Mucosa of rectum (tissue), 2 donors: Measurements from ENCODE around the gene TBC1D17.
A peak's percentile ranks its signal among the peaks of the same experiment; 100 is the strongest.

Experiments used
- H3K27ac ChIP-seq, 2 donors: one replicate each; pipeline ENCODE4 v1.7.0; 2013; ENCODE audit warnings: inconsistent platforms in 2 of 2, low read depth in 2 of 2, low read length in 2 of 2
- H3K27me3 ChIP-seq, 2 donors: one replicate each; pipeline ENCODE4 v1.7.0; 2013; ENCODE audit warnings: low read length in 2 of 2; ENCODE audit not compliant: control insufficient read depth in 2 of 2, insufficient read depth in 2 of 2
- H3K36me3 ChIP-seq, 2 donors: one replicate each; pipeline ENCODE4 v1.7.0; 2013; ENCODE audit warnings: low read length in 2 of 2; ENCODE audit not compliant: control insufficient read depth in 2 of 2, insufficient read depth in 2 of 2
- H3K4me1 ChIP-seq, 2 donors: one replicate each; pipeline ENCODE4 v1.7.0; 2013; ENCODE audit warnings: low read length in 2 of 2, mild to moderate bottlenecking in 1 of 2; ENCODE audit not compliant: control insufficient read depth in 2 of 2, insufficient read depth in 2 of 2
- H3K4me3 ChIP-seq, 2 donors: one replicate each; pipeline ENCODE4 v1.7.0; 2013; ENCODE audit warnings: low read length in 2 of 2
- H3K9ac ChIP-seq, 2 donors: one replicate each; pipeline ENCODE4 v1.7.0; 2013; ENCODE audit warnings: low read length in 2 of 2, low read depth in 1 of 2, mild to moderate bottlenecking in 1 of 2
- H3K9me3 ChIP-seq, 2 donors: one replicate each; pipeline ENCODE4 v1.7.0; 2013; ENCODE audit warnings: low read length in 2 of 2; ENCODE audit not compliant: control insufficient read depth in 2 of 2
- donor health status: healthy.
- donor health status: Normal muscosa, but diverticular disease.

TBC1D17 gene

DNA sequence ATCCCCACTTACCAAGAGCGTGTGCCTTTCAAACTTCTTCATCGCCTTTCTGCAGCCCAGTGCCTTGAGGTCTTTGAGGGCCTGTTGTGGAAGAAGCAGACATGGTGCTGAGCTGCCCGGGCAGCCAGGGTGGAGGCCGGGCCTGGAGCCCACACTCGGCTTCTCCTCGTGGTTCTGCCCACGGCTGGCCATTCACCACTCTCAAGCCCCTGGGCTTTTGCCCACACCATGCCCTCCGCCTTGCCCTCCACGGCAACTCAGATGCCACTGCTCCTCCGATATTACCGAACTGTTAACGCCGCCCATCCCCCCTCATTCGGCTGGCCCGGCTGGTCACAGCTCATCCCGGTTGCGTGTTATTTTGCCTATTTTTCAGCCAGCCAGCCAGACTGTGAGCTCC, 13.9 kb downstream of the TBC1D17 start:
- H3K4me3 ChIP-seq = no peak overlapping the region

DNA sequence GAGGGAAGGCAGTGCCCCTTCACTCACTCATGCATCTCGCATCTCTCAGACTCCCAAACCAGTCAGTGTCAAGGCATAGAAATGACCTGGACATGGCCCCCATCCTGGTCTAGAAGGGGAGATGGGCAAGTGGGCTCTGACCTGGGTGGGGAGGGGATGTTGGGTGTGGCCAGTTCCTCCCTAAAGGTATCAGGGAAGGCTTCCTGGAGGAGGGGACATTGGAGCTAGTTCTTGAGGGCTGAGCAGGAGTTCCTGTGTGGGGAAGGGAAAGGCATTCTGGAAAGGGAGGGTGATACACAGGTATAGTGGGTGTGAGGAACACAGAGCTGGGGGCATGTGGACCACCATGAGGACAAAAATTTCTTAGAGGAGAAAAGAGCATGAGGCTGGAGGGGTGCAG, 15.2 kb downstream of the TBC1D17 start:
- H3K9me3 ChIP-seq = no peaks in the 10 kb centered on the region
- no peak overlapping the region for H3K27ac ChIP-seq
- peaks cover 7 to 13% of the 10 kb centered on the region in 2 donors for H3K4me1 ChIP-seq
- no peak overlapping the region for H3K9ac ChIP-seq
- no peaks in the 10 kb centered on the region for H3K36me3 ChIP-seq
- no peak overlapping the region for H3K4me3 ChIP-seq
- H3K27me3 ChIP-seq = no peaks in the 10 kb centered on the region

More for the DNA sequence above, 13.9 kb downstream of the TBC1D17 start:
- Histone ChIP-seq H3K9ac (no peak overlapping the region), H3K36me3 (no peaks in the 10 kb centered on the region), H3K27ac (no peak overlapping the region), H3K27me3 (no peaks in the 10 kb centered on the region), H3K4me1 (peaks cover 4 to 6% of the 10 kb centered on the region in 2 donors), H3K9me3 (no peaks in the 10 kb centered on the region)

DNA sequence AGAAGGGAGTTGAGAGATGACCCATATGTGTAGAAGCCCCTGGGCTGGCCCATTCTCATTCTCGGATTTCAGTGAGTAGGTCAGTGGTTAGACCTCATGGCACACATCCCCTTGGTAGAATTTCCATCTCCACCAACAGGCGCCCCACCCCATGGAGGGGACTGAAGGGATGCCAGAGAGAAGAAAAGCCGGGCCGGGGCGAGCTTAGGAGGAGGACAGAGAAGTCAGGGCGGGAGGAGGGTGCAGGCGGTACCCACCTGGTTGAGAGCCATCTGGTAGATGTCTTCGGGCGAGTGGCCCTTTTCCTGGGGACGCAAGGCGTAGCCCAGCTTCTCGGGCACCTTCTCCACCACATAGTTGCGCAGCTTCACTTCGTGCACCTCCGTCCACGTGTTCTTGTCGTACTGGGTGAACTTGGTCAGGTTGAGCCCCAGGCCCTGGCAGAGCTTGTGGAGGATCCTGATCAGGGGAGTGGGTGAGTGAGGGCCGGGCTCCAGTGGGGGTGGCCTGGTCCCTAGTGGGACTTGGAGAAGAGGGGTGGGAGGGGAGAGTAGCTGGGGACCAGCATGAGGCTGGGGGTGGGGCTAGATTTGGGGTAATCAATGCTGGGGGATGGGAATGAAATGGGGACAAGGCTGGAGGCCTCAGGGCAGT, 16.6 kb downstream of the TBC1D17 start:
- Histone ChIP-seq H3K9me3 (no peaks in the 10 kb centered on the region), H3K4me1 (peaks cover 7 to 13% of the 10 kb centered on the region in 2 donors), H3K4me3 (no peak overlapping the region), H3K27me3 (no peaks in the 10 kb centered on the region), H3K9ac (no peak overlapping the region), H3K36me3 (no peaks in the 10 kb centered on the region), H3K27ac (no peak overlapping the region)

DNA sequence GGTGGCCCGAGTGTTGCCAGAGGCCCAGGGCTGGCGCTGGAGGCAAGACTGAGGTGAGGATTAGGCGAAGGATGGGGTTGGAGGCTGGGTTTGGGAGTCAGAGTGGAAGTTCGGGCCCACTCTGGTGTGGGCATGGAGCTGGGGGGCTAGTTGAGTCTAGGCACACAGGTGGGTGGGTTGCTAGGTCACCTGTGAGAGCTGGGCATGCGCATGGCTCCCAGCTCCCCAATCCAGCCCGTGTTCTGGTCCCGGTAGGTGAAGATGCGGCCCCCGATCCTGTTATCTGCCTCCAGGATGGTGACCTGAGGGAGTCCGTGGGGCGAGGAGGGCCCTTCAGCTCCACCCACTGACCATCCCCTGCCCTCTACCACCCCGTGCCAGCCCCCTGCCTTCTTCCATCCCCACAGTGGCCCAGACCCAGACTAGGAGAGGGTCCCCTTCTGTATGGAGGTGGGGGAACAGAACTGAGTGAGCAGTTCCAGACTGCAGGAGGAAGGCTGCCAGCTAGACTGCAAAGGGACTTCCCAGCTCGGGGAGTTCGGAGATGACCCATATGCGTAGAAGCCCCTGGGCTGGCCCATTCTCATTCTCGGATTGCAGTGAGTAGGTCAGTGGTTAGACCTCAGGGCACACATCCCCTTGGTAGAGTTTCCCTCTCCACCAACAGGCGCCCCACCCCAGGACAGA, 17.5 kb downstream of the TBC1D17 start:
- Histone ChIP-seq H3K4me1 (peaks cover 7 to 10% of the 10 kb centered on the region in 2 donors), H3K27ac (no peak overlapping the region), H3K27me3 (no peaks in the 10 kb centered on the region), H3K4me3 (no peak overlapping the region), H3K36me3 (no peaks in the 10 kb centered on the region), H3K9me3 (no peaks in the 10 kb centered on the region), H3K9ac (no peak overlapping the region)

DNA sequence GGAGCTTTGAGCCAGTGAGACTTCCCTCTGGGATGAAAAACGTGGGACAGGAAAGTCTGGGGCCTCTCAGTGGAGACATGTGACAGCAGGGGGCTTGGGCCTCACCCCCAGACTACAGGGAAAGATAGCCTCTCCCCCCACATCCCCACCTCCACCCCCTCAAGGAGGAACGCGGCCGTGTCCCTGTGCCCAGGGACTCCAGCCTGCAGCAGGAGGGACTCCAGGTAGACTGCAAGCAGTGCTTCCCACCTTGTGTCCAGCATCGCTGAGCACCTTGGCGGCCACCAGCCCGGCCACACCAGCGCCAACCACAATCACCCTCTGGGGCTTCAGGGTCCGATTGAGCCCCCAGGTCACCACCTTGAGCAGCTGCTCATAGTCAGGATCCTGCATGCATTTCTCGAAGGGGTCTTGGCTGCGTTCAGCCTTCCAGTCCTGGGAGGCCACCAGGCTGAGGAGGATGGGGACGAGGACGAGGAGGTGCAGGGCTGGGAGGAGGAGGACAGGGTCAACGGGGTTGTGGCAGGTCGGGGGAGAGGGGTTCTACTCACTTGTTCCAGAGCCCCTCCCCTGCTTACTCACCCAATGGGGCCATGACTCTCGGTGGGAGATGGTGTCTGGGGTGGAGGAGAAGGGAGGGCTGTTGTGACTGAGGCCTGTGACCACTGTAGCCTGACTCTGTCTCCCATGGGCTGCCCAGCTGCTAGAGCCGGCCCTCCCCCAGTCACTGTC, 18.2 kb downstream of the TBC1D17 start:
- H3K4me3 ChIP-seq = no peak overlapping the region
- no peak overlapping the region for H3K9ac ChIP-seq
- peaks cover 3 to 7% of the 10 kb centered on the region in 2 donors for H3K4me1 ChIP-seq
- H3K27ac ChIP-seq = peak overlapping the region in 1 of 2 donors; percentile 16
- H3K36me3 ChIP-seq = no peaks in the 10 kb centered on the region
- H3K9me3 ChIP-seq = no peaks in the 10 kb centered on the region
- H3K27me3 ChIP-seq = no peaks in the 10 kb centered on the region

DNA sequence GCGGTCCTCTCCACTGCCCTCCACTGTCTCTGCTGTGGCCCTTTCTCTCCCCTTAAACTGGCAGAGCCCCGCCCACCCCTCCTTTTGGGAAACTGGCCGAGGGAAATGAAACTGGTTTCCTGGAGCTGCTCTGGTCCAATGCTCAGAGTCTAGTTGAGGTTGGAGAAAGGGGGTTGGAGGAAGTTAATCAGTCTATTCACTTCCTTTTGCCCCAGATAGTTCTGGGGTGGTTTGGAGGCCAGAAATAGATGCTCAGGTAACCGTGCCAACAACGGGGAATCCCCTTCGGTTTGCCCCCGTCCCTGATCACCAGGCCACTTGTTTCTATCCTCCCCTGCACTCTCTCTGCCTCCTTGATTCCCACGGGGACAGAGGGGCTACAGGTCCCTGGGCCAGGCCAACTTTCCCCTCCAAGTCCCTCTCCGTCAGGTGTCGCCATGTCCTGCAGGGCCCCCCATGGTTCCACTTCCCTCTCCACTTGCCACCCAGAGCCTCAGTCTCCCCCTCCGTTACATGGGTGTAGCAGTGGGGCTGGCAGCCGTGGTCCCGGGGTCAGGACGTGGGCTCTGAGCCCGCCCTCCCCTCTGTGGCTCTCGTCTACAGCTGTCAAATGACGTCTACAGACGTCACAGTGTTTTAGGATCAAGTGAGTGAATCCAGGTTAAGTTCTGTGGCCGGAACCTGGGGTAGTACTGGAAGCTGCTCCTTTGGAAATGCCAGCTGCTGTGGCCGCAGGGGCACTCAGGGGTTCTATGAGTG, 19.5 kb downstream of the TBC1D17 start, which contains the start of gene IL4I1:
IL4I1 (minus strand) TSS at position 25 of the 759 bp plus-strand sequence. CDS start 727 bp downstream, outside the sequence.
- H3K4me1 ChIP-seq = peaks cover 3 to 7% of the 10 kb centered on the region in 2 donors
- no peak within 1 kb of the TSS for H3K9ac ChIP-seq
- peak within 1 kb of the TSS in 1 of 2 donors; percentile 16 for H3K4me3 ChIP-seq
- no peaks in the 10 kb centered on the region for H3K36me3 ChIP-seq
- H3K27me3 ChIP-seq = no peaks in the 10 kb centered on the region
- peak within 1 kb of the TSS; percentile 37 to 48 for H3K27ac ChIP-seq
- no peaks in the 10 kb centered on the region for H3K9me3 ChIP-seq

DNA sequence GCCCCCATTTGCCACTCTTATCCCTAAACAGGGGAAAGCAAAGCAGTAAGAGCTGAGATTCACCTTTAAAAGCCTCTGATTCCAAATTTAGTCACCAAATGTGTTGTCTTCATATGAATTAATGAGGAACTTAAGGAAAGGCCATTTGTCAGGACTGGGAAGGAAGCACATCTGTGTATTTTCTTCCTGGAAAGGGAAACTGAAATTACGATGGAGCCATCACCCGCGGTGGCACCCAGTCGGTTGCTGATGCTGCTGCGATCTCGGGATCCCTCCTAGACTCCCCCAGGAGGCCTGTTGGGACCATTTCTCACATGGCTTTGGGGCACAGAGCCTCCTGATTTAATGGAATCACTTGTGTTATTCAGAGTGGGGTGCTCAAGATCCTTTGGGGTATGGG, 26.6 kb downstream of the TBC1D17 start:
- Histone ChIP-seq H3K9ac (no peak overlapping the region), H3K36me3 (peaks cover 18 to 22% of the 10 kb centered on the region in 2 donors), H3K4me3 (no peak overlapping the region), H3K4me1 (no peaks in the 10 kb centered on the region), H3K9me3 (no peaks in the 10 kb centered on the region), H3K27me3 (no peaks in the 10 kb centered on the region), H3K27ac (no peak overlapping the region)

DNA sequence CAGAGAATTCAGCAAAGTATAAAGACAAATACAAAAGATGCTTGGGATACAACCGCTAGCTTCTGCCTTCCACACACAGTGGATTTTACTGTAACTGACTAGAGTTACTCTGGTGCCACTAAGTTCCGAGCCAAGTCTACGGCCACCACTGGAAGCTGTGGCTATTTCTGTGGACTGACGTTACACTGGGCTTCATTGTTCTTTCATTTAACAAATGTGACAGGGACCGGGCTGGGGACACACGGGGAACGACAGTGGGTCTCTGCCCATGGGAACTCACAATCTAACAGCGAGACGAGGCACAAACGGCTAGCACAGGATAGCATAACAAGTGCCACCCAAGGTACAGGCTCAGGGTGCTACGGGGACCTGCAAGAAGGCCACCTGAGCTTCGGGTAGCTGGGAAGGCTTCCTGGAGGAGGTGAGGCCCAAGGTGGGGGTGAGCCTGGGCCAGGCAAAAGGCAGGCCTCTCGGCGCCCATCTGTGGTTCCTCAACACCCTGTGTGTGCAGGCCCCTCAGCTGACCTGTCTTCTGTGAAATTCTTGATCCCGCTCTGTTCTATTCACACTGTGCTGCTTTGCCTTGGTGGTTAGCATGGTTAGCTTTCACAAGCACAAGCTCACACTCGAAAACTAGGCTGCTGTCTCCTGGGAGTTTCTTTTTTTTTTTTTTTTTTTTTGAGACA, 29.5 kb downstream of the TBC1D17 start:
- Histone ChIP-seq H3K9ac (no peak overlapping the region), H3K36me3 (peaks cover 19 to 31% of the 10 kb centered on the region in 2 donors)

DNA sequence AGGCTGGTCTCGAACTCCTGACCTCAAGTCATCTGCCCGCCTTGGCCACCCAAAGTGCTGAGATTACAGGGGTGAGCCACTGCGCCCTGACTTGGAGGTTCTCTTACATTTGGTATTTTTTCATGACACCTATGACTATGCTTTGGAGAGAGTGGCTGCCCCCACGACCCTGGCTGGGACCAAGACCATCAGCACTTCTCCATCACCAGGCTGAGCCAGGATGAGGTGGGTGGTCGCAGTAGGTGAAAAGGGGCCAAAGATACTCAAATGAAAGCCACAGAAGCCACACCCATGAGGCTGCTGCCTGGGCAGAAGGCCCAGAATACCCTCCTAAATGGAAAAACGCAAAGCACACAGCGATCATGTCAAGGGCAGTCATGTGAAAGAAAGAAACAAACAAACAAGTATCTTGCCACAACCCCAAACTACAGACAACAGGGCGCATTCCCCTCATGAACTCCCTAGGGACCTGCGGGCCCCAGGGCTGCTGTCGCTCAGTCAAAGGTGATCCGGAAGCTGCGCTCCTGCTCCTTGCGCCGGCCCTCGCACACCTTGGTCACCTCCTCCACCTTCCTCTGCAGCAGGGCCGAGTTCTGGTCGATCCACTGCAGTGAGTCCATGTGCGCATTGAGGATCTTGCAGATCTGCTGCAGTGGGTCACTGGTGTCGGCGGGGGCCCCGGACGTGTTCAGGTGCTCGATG, 30.4 kb downstream of the TBC1D17 start:
- Histone ChIP-seq H3K4me1 (peaks cover 0 to 2% of the 10 kb centered on the region in 2 donors), H3K9ac (no peak overlapping the region), H3K27ac (no peak overlapping the region), H3K9me3 (no peaks in the 10 kb centered on the region), H3K27me3 (no peaks in the 10 kb centered on the region), H3K4me3 (no peak overlapping the region), H3K36me3 (peaks cover 23 to 31% of the 10 kb centered on the region in 2 donors)

More for the DNA sequence above, 29.5 kb downstream of the TBC1D17 start:
- no peak overlapping the region for H3K4me3 ChIP-seq
- no peaks in the 10 kb centered on the region for H3K27me3 ChIP-seq
- H3K4me1 ChIP-seq = peaks cover 0 to 2% of the 10 kb centered on the region in 2 donors
- no peaks in the 10 kb centered on the region for H3K9me3 ChIP-seq
- no peak overlapping the region for H3K27ac ChIP-seq
